Caco-2 (cell line): ENCODE measurements around the gene IGSF21. TPM values are rescaled to one million over a fixed set of nuclear protein-coding genes. Genes with fewer than 3 reads are reported as not detected.
A peak's percentile ranks its signal among the peaks of the same experiment; 100 is the strongest.

Experiments used
- BruUV-seq: library from RNA; stranded (reverse); fragments of 400-500 nt; replicated peaks from 2 replicates; lab custom pipeline; 2021; lab: Mats Ljungman, UMichigan
- CTCF ChIA-PET: fragments of 300-600 bp; sonication (Branson Sonifier 250); formaldehyde crosslinking; loops from one replicate; lab custom pipeline; 2022; ENCODE audit warnings: antibody characterized with exemption; lab: Charles Lee
- POLR2A ChIA-PET: fragments of 300-600 bp; sonication (Branson Sonifier 250); formaldehyde crosslinking; loops from one replicate; lab custom pipeline; 2022; ENCODE audit warnings: antibody characterized with exemption; lab: Charles Lee
- DNase-seq, 2 experiments: peaks; one replicate each; pipeline versions ENCODE4 v3.0.0 to v3.0.0-alpha.2; 2020 to 2022
- H3K27me3 ChIP-seq: replicated peaks from 2 replicates; pipeline ENCODE4 v1.6.0; 2011; ENCODE audit warnings: low read length; ENCODE audit not compliant: control insufficient read depth, insufficient read depth
- H3K36me3 ChIP-seq: 2 replicates; pipeline ENCODE4 v1.5.1; 2011; ENCODE audit warnings: low read length; ENCODE audit not compliant: control insufficient read depth, insufficient read depth
- H3K4me1 ChIP-seq: fragments of 250-450 bp; sonication (Bioruptor Pico); 2 replicates; pipeline ENCODE4 v1.5.1; 2020; ENCODE audit warnings: mild to moderate bottlenecking
- H3K4me3 ChIP-seq: 2 replicates; pipeline ENCODE4 v1.5.1; 2011; ENCODE audit warnings: low read depth, mild to moderate bottlenecking, control low read depth, low read length
- H3K9me3 ChIP-seq: fragments of 250-450 bp; sonication (Bioruptor Pico); 2 replicates; pipeline ENCODE4 v1.5.1; 2020; ENCODE audit warnings: mild to moderate bottlenecking, moderate library complexity
- H3K27ac Mint-ChIP-seq: one replicate; pipeline ENCODE4 v1.8.0; 2022; ENCODE audit warnings: mixed read lengths; ENCODE audit not compliant: unreplicated experiment
- H3K27me3 Mint-ChIP-seq: one replicate; pipeline ENCODE4 v1.8.0; 2022; ENCODE audit warnings: mixed read lengths; ENCODE audit not compliant: insufficient read depth, unreplicated experiment
- H3K36me3 Mint-ChIP-seq: one replicate; pipeline ENCODE4 v1.8.0; 2022; ENCODE audit warnings: mild to moderate bottlenecking, mixed read lengths; ENCODE audit not compliant: insufficient read depth, unreplicated experiment
- H3K4me1 Mint-ChIP-seq: one replicate; pipeline ENCODE4 v1.8.0; 2022; ENCODE audit warnings: low read depth, mixed read lengths; ENCODE audit not compliant: unreplicated experiment
- H3K4me3 Mint-ChIP-seq: one replicate; pipeline ENCODE4 v1.8.0; 2022; ENCODE audit warnings: mild to moderate bottlenecking, moderate library complexity, mixed read lengths; ENCODE audit not compliant: unreplicated experiment
- H3K9me3 Mint-ChIP-seq: one replicate; pipeline ENCODE4 v1.8.0; 2022; ENCODE audit warnings: mixed read lengths; ENCODE audit not compliant: unreplicated experiment
- CTCF ChIP-seq, 2 experiments: fragments of 200-600 bp in 1 of 2; IDR thresholded peaks; 1 replicate in 1 of 2; 2 replicates in 1 of 2; pipeline versions ENCODE4 v1.5.1 to v1.8.0; 2011 to 2022; ENCODE audit warnings: antibody characterized with exemption in 1 of 2, control low read depth in 1 of 2, inconsistent platforms in 1 of 2, low read depth in 1 of 2, low read length in 1 of 2, mild to moderate bottlenecking in 1 of 2, moderate library complexity in 1 of 2; ENCODE audit not compliant: insufficient read depth in 1 of 2, severe bottlenecking in 1 of 2, unreplicated experiment in 1 of 2
- intact Hi-C: fragments of 100-400 bp; cut with micrococcal nuclease; formaldehyde crosslinking; loops from one replicate; pipeline ENCODE4 v1.10.0; 2022; ENCODE audit not compliant: unreplicated experiment
- total RNA-seq: library from RNA; stranded (reverse); gene quantifications from 2 replicates; pipeline ENCODE4 v1.2.3, GENCODE V29; 2022

The IGSF21 gene
- total RNA-seq, 1 experiment from 2014 or later = not detected

- H3K36me3 Mint-ChIP-seq = no peaks in the 10 kb centered on the region
- H3K4me3 Mint-ChIP-seq = no peak overlapping the region
- Histone ChIP-seq H3K27me3 (no peaks in the 10 kb centered on the region), H3K36me3 (no peaks in the 10 kb centered on the region), H3K4me1 (no peaks in the 10 kb centered on the region), H3K4me3 (no peak overlapping the region), H3K9me3 (no peaks in the 10 kb centered on the region)
- ChIA-PET CTCF (no interaction called here), POLR2A (no interaction called here)
- peaks cover 13% of the 10 kb centered on the region for H3K27me3 Mint-ChIP-seq
- no peaks in the 10 kb centered on the region for H3K4me1 Mint-ChIP-seq
- no peak for TF ChIP-seq CTCF (IDR thresholded peaks at IDR 0.05; ENCODE audit: insufficient read depth in 1 of 2, low read depth in 1 of 2, low read length in 1 of 2, severe bottlenecking in 1 of 2, unreplicated experiment in 1 of 2)
- intact Hi-C loops = no loop called here
- H3K27ac Mint-ChIP-seq = no peak overlapping the region
- H3K9me3 Mint-ChIP-seq = no peaks in the 10 kb centered on the region
- DNase-seq = no peak
- no TSS peak for BruUV-seq
These were observed 142.0 kb downstream of the IGSF21 start for GRCh38 chr1:18249631-18250030.

GRCh38 chr1:18253093-18253492, 145.5 kb downstream of the IGSF21 start:
- Mint-ChIP-seq H3K4me1 (no peaks in the 10 kb centered on the region), H3K27me3 (peaks cover 19% of the 10 kb centered on the region), H3K9me3 (no peaks in the 10 kb centered on the region), H3K36me3 (no peaks in the 10 kb centered on the region), H3K27ac (no peak overlapping the region), H3K4me3 (no peak overlapping the region)
- no TSS peak for BruUV-seq
- H3K36me3 ChIP-seq = no peaks in the 10 kb centered on the region
- no peak for DNase-seq
- H3K27me3 ChIP-seq = no peaks in the 10 kb centered on the region
- ChIA-PET CTCF (no interaction called here), POLR2A (no interaction called here)
- TF ChIP-seq CTCF (IDR thresholded peaks at IDR 0.05; ENCODE audit: insufficient read depth in 1 of 2, low read depth in 1 of 2, low read length in 1 of 2, severe bottlenecking in 1 of 2, unreplicated experiment in 1 of 2) = no peak
- H3K4me3 ChIP-seq = no peak overlapping the region
- H3K4me1 ChIP-seq = no peaks in the 10 kb centered on the region
- intact Hi-C loops = no loop called here
- H3K9me3 ChIP-seq = no peaks in the 10 kb centered on the region

GRCh38 chr1:18256282-18257235, 149.0 kb downstream of the IGSF21 start:
- H3K9me3 Mint-ChIP-seq = no peaks in the 10 kb centered on the region
- no peak overlapping the region for H3K27ac Mint-ChIP-seq
- peak; percentile 40 to 71 for DNase-seq
- no peaks in the 10 kb centered on the region for H3K4me1 ChIP-seq
- H3K4me3 Mint-ChIP-seq = no peak overlapping the region
- H3K9me3 ChIP-seq = no peaks in the 10 kb centered on the region
- intact Hi-C loops = no loop called here
- no TSS peak for BruUV-seq
- no peaks in the 10 kb centered on the region for H3K27me3 ChIP-seq
- H3K4me3 ChIP-seq = no peak overlapping the region
- CTCF ChIA-PET = no interaction called here
- peaks cover 18% of the 10 kb centered on the region for H3K27me3 Mint-ChIP-seq
- no peak for TF ChIP-seq CTCF (IDR thresholded peaks at IDR 0.05; ENCODE audit: insufficient read depth in 1 of 2, low read depth in 1 of 2, low read length in 1 of 2, severe bottlenecking in 1 of 2, unreplicated experiment in 1 of 2)
- H3K36me3 ChIP-seq = no peaks in the 10 kb centered on the region
- POLR2A ChIA-PET = no interaction called here
- H3K4me1 Mint-ChIP-seq = no peaks in the 10 kb centered on the region
- H3K36me3 Mint-ChIP-seq = no peaks in the 10 kb centered on the region
